NCI-H1694 treated with DMSO at 0.1 percent for 48 hours (cell line): ENCODE results near the gene BSN.

Source experiments
- DNase-seq: peaks from one replicate; lab custom pipeline; 2025; lab: John Stamatoyannopoulos, UW

Gene BSN

GRCh38 chr3:49699281-49699979 is 145.2 kb downstream of the BSN start:
- DNase-seq, result no peak

- DNase-seq, result no peak
Measured at GRCh38 chr3:49700014-49700413, 145.7 kb downstream of the BSN start.

GRCh38 chr3:49700453-49701128 is 146.3 kb downstream of the BSN start:
- no peak for DNase-seq

GRCh38 chr3:49701388-49702077 is 147.3 kb downstream of the BSN start:
- no peak for DNase-seq

- DNase-seq, result no peak
Measured at GRCh38 chr3:49702672-49703071, 148.4 kb downstream of the BSN start.

GRCh38 chr3:49703443-49703927 is 149.2 kb downstream of the BSN start:
- DNase-seq, result peak; percentile 36

GRCh38 chr3:49703956-49704355 is 149.7 kb downstream of the BSN start:
- no peak for DNase-seq

GRCh38 chr3:49704629-49705028 is 150.4 kb downstream of the BSN start:
- no peak for DNase-seq

- no peak for DNase-seq
Measured at GRCh38 chr3:49705390-49705960, 151.2 kb downstream of the BSN start.

GRCh38 chr3:49706456-49707112 is 152.3 kb downstream of the BSN start:
- no peak for DNase-seq

- peak; percentile 11 for DNase-seq
Measured at GRCh38 chr3:49707113-49707480, 152.8 kb downstream of the BSN start.

GRCh38 chr3:49709852-49710251 is 155.6 kb downstream of the BSN start:
- DNase-seq, result no peak

GRCh38 chr3:49711489-49711888 is 157.2 kb downstream of the BSN start:
- DNase-seq, result no peak

- DNase-seq, result no peak
Measured at GRCh38 chr3:49712166-49712565, 157.9 kb downstream of the BSN start.

- DNase-seq, result no peak
Measured at GRCh38 chr3:49712631-49713317, 158.5 kb downstream of the BSN start.

GRCh38 chr3:49713336-49714105 is 159.2 kb downstream of the BSN start:
- DNase-seq, result no peak

- DNase-seq, result no peak
Measured at GRCh38 chr3:49714728-49715550, 160.7 kb downstream of the BSN start.

- DNase-seq, result no peak
Measured at GRCh38 chr3:49715611-49716121, 161.4 kb downstream of the BSN start.

- DNase-seq, result no peak
Measured at GRCh38 chr3:49716169-49716568, 161.9 kb downstream of the BSN start.
